HG03521 (cell line): ENCODE results near the gene JUN.

Experiments
- ATAC-seq: cut with Tn5 transposase; IDR thresholded peaks from one replicate; pipeline ENCODE4 v1.9.1; 2021; ENCODE audit warnings: mild to moderate bottlenecking, moderate library complexity; ENCODE audit not compliant: unreplicated experiment

Gene JUN

GRCh38 chr1:58784758-58785441, 1.1 kb upstream of the JUN start:
- ATAC-seq: no peak

- peak; percentile 0 for ATAC-seq
Observed at GRCh38 chr1:58783090-58783992, 506 bp downstream of the JUN start.

GRCh38 chr1:58782178-58783089, 1.4 kb downstream of the JUN start:
- no peak for ATAC-seq

- no peak for ATAC-seq
Observed at GRCh38 chr1:58781541-58782177, 2.2 kb downstream of the JUN start.

- no peak for ATAC-seq
Observed at GRCh38 chr1:58780836-58781452, 2.9 kb downstream of the JUN start.

GRCh38 chr1:58780411-58780810, 3.4 kb downstream of the JUN start:
- no peak for ATAC-seq

GRCh38 chr1:58779801-58780382, 4.0 kb downstream of the JUN start:
- no peak for ATAC-seq

- no peak for ATAC-seq
Observed at GRCh38 chr1:58779059-58779754, 4.6 kb downstream of the JUN start.

- ATAC-seq: no peak
Observed at GRCh38 chr1:58778385-58779000, 5.4 kb downstream of the JUN start.

- ATAC-seq: no peak
Observed at GRCh38 chr1:58774027-58774426, 9.8 kb downstream of the JUN start.

- peak; percentile 39 for ATAC-seq
Observed at GRCh38 chr1:58773406-58773840, 10.4 kb downstream of the JUN start.

- no peak for ATAC-seq
Observed at GRCh38 chr1:58769809-58770320, 14.0 kb downstream of the JUN start.

- no peak for ATAC-seq
Observed at GRCh38 chr1:58768971-58769808, 14.7 kb downstream of the JUN start.

- ATAC-seq: no peak
Observed at GRCh38 chr1:58768191-58768731, 15.6 kb downstream of the JUN start.

GRCh38 chr1:58767143-58767542, 16.7 kb downstream of the JUN start:
- no peak for ATAC-seq

- no peak for ATAC-seq
Observed at GRCh38 chr1:58765441-58765840, 18.4 kb downstream of the JUN start.

GRCh38 chr1:58765006-58765405, 18.8 kb downstream of the JUN start:
- no peak for ATAC-seq
